MCF 10A (cell line): ENCODE measurements around the gene ULK4. TPM values are rescaled to one million over a fixed set of nuclear protein-coding genes. Genes with fewer than 3 reads are reported as not detected.
A peak's percentile ranks its signal among the peaks of the same experiment; 100 is the strongest.

Experiments
- BruUV-seq: library from RNA; stranded (reverse); fragments of 400-500 nt; replicated peaks from 2 replicates; lab custom pipeline; 2021; lab: Mats Ljungman, UMichigan
- CTCF ChIA-PET: fragments of 300-600 bp; sonication (Branson Sonifier 250); formaldehyde crosslinking; extraction: SDS; loops from one replicate; lab custom pipeline; 2021; ENCODE audit warnings: antibody characterized with exemption, inconsistent platforms; lab: Yijun Ruan, JAX
- POLR2A ChIA-PET: fragments of 300-600, 350-650 bp; sonication (Branson Sonifier 250); formaldehyde crosslinking; extraction: SDS; loops from one replicate; lab custom pipeline; 2020; ENCODE audit warnings: antibody characterized with exemption, inconsistent platforms; lab: Yijun Ruan, JAX
- DNase-seq: peaks from one replicate; pipeline ENCODE4 v3.0.0-alpha.2; 2018; ENCODE audit not compliant: unreplicated experiment
- H3K27ac Mint-ChIP-seq: one replicate; pipeline ENCODE4 v1.8.0; 2022; ENCODE audit warnings: mild to moderate bottlenecking, low read depth, mixed read lengths; ENCODE audit not compliant: unreplicated experiment
- H3K27me3 Mint-ChIP-seq: one replicate; pipeline ENCODE4 v1.8.0; 2022; ENCODE audit warnings: mixed read lengths; ENCODE audit not compliant: insufficient read depth, unreplicated experiment
- H3K36me3 Mint-ChIP-seq: one replicate; pipeline ENCODE4 v1.8.0; 2022; ENCODE audit warnings: mild to moderate bottlenecking, moderate library complexity, mixed read lengths; ENCODE audit not compliant: insufficient read depth, unreplicated experiment
- H3K4me1 Mint-ChIP-seq: one replicate; pipeline ENCODE4 v1.8.0; 2022; ENCODE audit warnings: mixed read lengths; ENCODE audit not compliant: insufficient read depth, unreplicated experiment
- H3K4me3 Mint-ChIP-seq: one replicate; pipeline ENCODE4 v1.8.0; 2022; ENCODE audit warnings: mild to moderate bottlenecking, moderate library complexity, mixed read lengths; ENCODE audit not compliant: unreplicated experiment
- H3K9me3 Mint-ChIP-seq: one replicate; pipeline ENCODE4 v1.8.0; 2022; ENCODE audit warnings: mixed read lengths; ENCODE audit not compliant: unreplicated experiment
- intact Hi-C: fragments of 100-400 bp; cut with micrococcal nuclease; formaldehyde crosslinking; loops from 2 replicates; pipeline ENCODE4 v1.14.1; 2022
- total RNA-seq: library from RNA; stranded (reverse); gene quantifications from 2 replicates; pipeline ENCODE4 v1.2.3, GENCODE V29; 2022
- TF ChIP-seq, protein P1 (sequence below): fragments of 200-600 bp; IDR thresholded peaks from one replicate; pipeline ENCODE4 v1.8.0; 2022; ENCODE audit warnings: antibody characterized with exemption, mild to moderate bottlenecking; ENCODE audit not compliant: unreplicated experiment

ULK4 gene
- total RNA-seq, 1 experiment from 2014 or later = 7.8 TPM

DNA sequence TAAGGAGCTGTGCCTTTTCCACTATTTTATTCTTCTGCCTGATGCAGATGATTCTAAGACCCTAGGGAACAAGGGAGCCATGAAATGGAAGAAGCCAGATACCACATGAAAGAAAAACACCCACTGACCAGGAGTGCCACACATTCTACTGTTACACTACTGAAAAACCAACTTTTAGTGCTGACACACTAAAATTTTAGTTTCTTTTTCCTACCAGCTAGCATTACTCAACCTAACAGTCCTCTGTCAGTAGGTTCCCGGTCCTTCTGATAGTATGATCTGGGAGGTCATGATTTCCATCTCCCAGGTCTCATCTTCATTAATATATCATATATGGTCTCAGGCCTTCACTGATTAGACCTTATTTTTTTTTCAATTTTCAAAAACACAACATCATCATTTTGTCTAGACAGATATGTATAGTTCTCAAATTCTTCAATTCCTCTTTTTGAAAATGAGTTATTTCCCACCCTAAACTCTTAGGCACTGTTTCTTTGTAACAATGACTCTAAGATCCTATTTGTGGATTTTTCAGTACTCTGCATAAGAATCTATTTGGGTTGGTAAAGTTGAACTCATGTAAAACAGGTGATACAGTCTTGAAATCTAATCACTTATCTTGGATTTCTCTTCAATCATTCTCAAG lies 440.8 kb downstream of the ULK4 start:
- CTCF ChIA-PET = interaction anchor here (0.6 kb wide), 2 partner anchors 17 to 125 kb away, joined by 3 to 4 read pairs; no protein-coding TSS in a partner anchor
- no peaks in the 10 kb centered on the region for H3K9me3 Mint-ChIP-seq
- H3K27me3 Mint-ChIP-seq = no peaks in the 10 kb centered on the region
- POLR2A ChIA-PET = interaction anchor here (1.0 kb wide), 1 partner anchor 16 kb away, joined by 4 read pairs; no protein-coding TSS in a partner anchor
- no peak overlapping the region for H3K4me3 Mint-ChIP-seq
- peaks cover 5% of the 10 kb centered on the region for H3K36me3 Mint-ChIP-seq
- no TSS peak for BruUV-seq
- intact Hi-C loops = no loop called here
- no peak for DNase-seq
- TF ChIP-seq, protein P1, sequence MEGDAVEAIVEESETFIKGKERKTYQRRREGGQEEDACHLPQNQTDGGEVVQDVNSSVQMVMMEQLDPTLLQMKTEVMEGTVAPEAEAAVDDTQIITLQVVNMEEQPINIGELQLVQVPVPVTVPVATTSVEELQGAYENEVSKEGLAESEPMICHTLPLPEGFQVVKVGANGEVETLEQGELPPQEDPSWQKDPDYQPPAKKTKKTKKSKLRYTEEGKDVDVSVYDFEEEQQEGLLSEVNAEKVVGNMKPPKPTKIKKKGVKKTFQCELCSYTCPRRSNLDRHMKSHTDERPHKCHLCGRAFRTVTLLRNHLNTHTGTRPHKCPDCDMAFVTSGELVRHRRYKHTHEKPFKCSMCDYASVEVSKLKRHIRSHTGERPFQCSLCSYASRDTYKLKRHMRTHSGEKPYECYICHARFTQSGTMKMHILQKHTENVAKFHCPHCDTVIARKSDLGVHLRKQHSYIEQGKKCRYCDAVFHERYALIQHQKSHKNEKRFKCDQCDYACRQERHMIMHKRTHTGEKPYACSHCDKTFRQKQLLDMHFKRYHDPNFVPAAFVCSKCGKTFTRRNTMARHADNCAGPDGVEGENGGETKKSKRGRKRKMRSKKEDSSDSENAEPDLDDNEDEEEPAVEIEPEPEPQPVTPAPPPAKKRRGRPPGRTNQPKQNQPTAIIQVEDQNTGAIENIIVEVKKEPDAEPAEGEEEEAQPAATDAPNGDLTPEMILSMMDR = no peak
- H3K4me1 Mint-ChIP-seq = no peaks in the 10 kb centered on the region
- no peak overlapping the region for H3K27ac Mint-ChIP-seq

DNA sequence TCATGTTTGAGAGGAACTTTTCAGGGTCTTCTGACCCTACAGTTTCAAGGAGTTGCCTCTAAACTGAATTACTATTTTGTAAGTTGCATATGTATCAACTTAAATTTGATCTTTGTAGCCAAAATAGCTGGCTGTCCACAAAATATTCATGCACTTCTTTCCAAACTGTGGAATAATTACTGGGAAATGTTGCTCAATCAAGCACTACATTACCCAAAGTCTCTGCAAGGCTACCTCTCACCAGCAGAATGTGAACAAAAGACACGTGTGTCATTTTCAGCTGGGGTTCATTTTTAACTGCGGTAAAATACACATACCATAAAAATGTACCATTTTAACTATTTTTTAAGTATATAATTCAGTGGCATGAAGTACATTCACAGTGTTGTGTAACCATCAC lies 442.2 kb downstream of the ULK4 start:
- ChIA-PET CTCF (interaction anchor here (0.5 kb wide), 1 partner anchor 10 kb away, joined by 3 read pairs; no protein-coding TSS in a partner anchor), POLR2A (no interaction called here)
- DNase-seq = no peak
- H3K4me1 Mint-ChIP-seq = no peaks in the 10 kb centered on the region
- no peaks in the 10 kb centered on the region for H3K27me3 Mint-ChIP-seq
- no peak overlapping the region for H3K4me3 Mint-ChIP-seq
- no peak overlapping the region for H3K27ac Mint-ChIP-seq
- H3K9me3 Mint-ChIP-seq = no peaks in the 10 kb centered on the region
- TF ChIP-seq, protein P1 = no peak
- peaks cover 5% of the 10 kb centered on the region for H3K36me3 Mint-ChIP-seq
- intact Hi-C loops = no loop called here
- no TSS peak for BruUV-seq

DNA sequence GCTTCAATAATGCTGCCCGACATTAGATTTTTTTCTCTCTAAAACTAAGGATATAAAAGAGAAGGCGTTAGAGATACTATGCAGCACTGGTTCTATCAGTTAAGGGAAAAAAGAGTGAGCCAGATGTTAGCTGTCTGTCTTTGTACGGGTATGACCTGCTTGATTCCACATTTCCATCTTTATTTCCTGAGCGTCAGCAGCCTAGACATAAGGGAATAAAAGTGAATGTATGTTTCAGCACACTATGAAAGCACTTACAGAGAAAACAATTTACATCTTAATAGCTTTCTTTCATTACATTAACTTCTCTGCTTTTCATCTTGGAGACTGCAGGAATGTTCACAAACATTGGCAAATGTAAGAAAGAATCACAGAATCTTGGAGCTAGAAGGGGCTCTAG lies 443.3 kb downstream of the ULK4 start:
- no peak overlapping the region for H3K27ac Mint-ChIP-seq
- intact Hi-C loops = no loop called here
- no peaks in the 10 kb centered on the region for H3K4me1 Mint-ChIP-seq
- no TSS peak for BruUV-seq
- TF ChIP-seq, protein P1 = no peak
- no peak overlapping the region for H3K4me3 Mint-ChIP-seq
- POLR2A ChIA-PET = interaction anchor here (1.2 kb wide), 1 partner anchor 13 kb away, joined by 3 read pairs; no protein-coding TSS in a partner anchor
- no peaks in the 10 kb centered on the region for H3K9me3 Mint-ChIP-seq
- no peak for DNase-seq
- CTCF ChIA-PET = interaction anchor here (0.6 kb wide), 1 partner anchor 11 kb away, joined by 3 read pairs; no protein-coding TSS in a partner anchor
- H3K27me3 Mint-ChIP-seq = no peaks in the 10 kb centered on the region
- H3K36me3 Mint-ChIP-seq = no peaks in the 10 kb centered on the region

DNA sequence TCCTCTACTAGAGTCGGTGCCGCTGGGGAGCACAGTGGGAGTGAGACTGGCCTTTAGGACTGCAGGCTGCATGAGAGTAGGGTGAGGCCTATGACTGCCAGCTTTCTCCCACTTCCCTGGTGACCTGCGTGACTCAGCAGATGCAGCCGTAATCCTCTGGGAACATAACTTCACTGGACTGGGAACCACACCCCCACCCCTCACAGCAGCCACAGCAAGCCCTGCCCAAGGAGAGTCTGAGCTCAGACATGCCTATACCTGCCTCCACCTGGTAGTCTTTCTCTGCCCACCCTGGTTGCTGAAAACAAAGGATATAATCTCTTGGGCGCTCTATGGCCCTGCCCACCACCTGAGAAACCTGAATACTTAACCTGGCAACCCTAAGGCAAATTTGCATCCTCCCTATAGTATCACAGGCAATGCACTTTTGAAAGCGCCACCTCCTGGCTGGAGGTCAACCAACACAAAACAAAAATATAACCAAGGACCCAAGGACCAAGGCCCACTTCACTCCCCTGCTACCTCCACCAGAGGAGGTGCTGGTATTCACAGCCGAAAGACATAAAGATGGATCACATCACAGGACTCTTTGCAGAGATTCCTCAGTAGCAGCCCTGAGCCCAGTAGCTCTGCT lies 453.7 kb downstream of the ULK4 start:
- ChIA-PET POLR2A (interaction anchor here (1.0 to 1.8 kb wide), 2 partner anchors 18 to 309 kb away, joined by 3 to 5 read pairs; partner anchors contain the start of gene CTNNB1), CTCF (interaction anchor here (0.6 to 1.2 kb wide), 6 partner anchors 10 to 1456 kb away, joined by 3 to 4 read pairs (median 3); no protein-coding TSS in a partner anchor)
- intact Hi-C loops = no loop called here
- DNase-seq = peak; percentile 84
- peak overlapping the region; percentile 90 for H3K27ac Mint-ChIP-seq
- TF ChIP-seq, protein P1 = peak; percentile 15
- peaks cover 9% of the 10 kb centered on the region for H3K9me3 Mint-ChIP-seq
- no peaks in the 10 kb centered on the region for H3K27me3 Mint-ChIP-seq
- no peaks in the 10 kb centered on the region for H3K36me3 Mint-ChIP-seq
- peaks cover 12% of the 10 kb centered on the region for H3K4me1 Mint-ChIP-seq
- no peak overlapping the region for H3K4me3 Mint-ChIP-seq
- BruUV-seq = no TSS peak
